ENCODE data around the gene RETN. TPM values are rescaled to one million over a fixed set of nuclear protein-coding genes. Genes with fewer than 3 reads are reported as not detected.

Gene RETN
- polyA plus RNA-seq (2012; rRNA removed) = not detected in 2 replicates
- polyA plus RNA-seq (2012; cell fraction: cytosol; rRNA removed) = not detected in 2 replicates
- not detected in 2 replicates for polyA plus RNA-seq (2012; cell fraction: nucleus; rRNA removed)

- Histone ChIP-seq H3K4me2 (no peak within 1 kb of the TSS), H3K36me3 (replicated peaks in 1 of 2; ENCODE audit: control insufficient read depth in 1 of 2, insufficient read depth in 2 of 2, low read length in 1 of 2) (no peaks in the 10 kb centered on the region), H3K9me3 (no peaks in the 10 kb centered on the region), H3K4me3 (ENCODE audit: low read depth in 2 of 2, low read length in 1 of 2) (no peak within 1 kb of the TSS), H3K27ac (ENCODE audit: low read depth in 2 of 2, low read length in 1 of 2) (no peak within 1 kb of the TSS), H3K4me1 (ENCODE audit: control insufficient read depth in 1 of 2, insufficient read depth in 2 of 2, low read depth in 1 of 2, low read length in 1 of 2) (no peaks in the 10 kb centered on the region), H3K9ac (no peak within 1 kb of the TSS), H3K27me3 (ENCODE audit: insufficient read depth) (peaks cover 66% of the 10 kb centered on the region), H4K20me1 (ENCODE audit: insufficient read depth) (no peaks in the 10 kb centered on the region), H2AFZ (ENCODE audit: low read depth) (no peak within 1 kb of the TSS), H3K79me2 (ENCODE audit: insufficient read depth) (no peaks in the 10 kb centered on the region), H3F3A (replicated peaks; ENCODE audit: insufficient read depth) (no peaks in the 10 kb centered on the region), H3K9me2 (no peaks in the 10 kb centered on the region)
- ChIA-PET CTCF (interaction anchor here (0.6 to 4.3 kb wide), 6 partner anchors 12 to 315 kb away, joined by 3 to 16 read pairs (median 6); partner anchors contain the start of gene TRAPPC5), POLR2A (no interaction called here)
- no peak for TF ChIP-seq NFIC (IDR thresholded peaks at IDR 0.05; ENCODE audit: borderline replicate concordance)
- no peak for TF ChIP-seq CTCF (IDR thresholded peaks at IDR 0.05)
- no peak for TF ChIP-seq RFX5 (IDR thresholded peaks at IDR 0.05; ENCODE audit: low read length)
- no peak for TF ChIP-seq EZH2phosphoT487 (IDR thresholded peaks at IDR 0.05; ENCODE audit: borderline replicate concordance, low read depth)
- TF ChIP-seq YY1 (IDR thresholded peaks at IDR 0.05; ENCODE audit: low read depth) = no peak
- TF ChIP-seq GATA2 (CRISPR knock-in tag; IDR thresholded peaks at IDR 0.05) = no peak
- TF ChIP-seq FOXM1 (IDR thresholded peaks at IDR 0.05; ENCODE audit: low read depth) = no peak
- no peak for TF ChIP-seq JUND (IDR thresholded peaks at IDR 0.05)
- TF ChIP-seq MAX (IDR thresholded peaks at IDR 0.05; ENCODE audit: low read depth) = no peak
- TF ChIP-seq SIN3A (IDR thresholded peaks at IDR 0.05; ENCODE audit: borderline replicate concordance, low read depth, low read length) = no peak
- TF ChIP-seq EP300 (IDR thresholded peaks at IDR 0.05; ENCODE audit: borderline replicate concordance in 1 of 2, low read depth in 1 of 2, low read length in 1 of 2) = no peak
- no peak for TF ChIP-seq TAF1 (IDR thresholded peaks at IDR 0.05; ENCODE audit: borderline replicate concordance, low read depth, low read length)
- no peak for TF ChIP-seq CHD2 (IDR thresholded peaks at IDR 0.05; ENCODE audit: low read length, partially characterized antibody)
- no peak for TF ChIP-seq RAD21 (IDR thresholded peaks at IDR 0.05; ENCODE audit: low read length)
- TF ChIP-seq USF2 (IDR thresholded peaks at IDR 0.05; ENCODE audit: borderline replicate concordance, low read depth, low read length) = no peak
- TF ChIP-seq ZBTB33 (IDR thresholded peaks at IDR 0.05; ENCODE audit: borderline replicate concordance, low read depth) = no peak
- TF ChIP-seq ELF1 (IDR thresholded peaks at IDR 0.05) = no peak
- no peak for TF ChIP-seq GABPA (IDR thresholded peaks at IDR 0.05; ENCODE audit: low read depth)
- no peak for TF ChIP-seq POLR2AphosphoS5 (IDR thresholded peaks at IDR 0.05; ENCODE audit: low read depth, low read length)
- WGBS (ENCODE audit: low lambda C conversion rate) = 40% methylated on average over 5 of the region's 9 CpGs
- no peak for DNase-seq
These were observed at the start of gene RETN for GRCh38 chr19:7668842-7669241. Gene RETN (plus strand): TSS chr19:7669049. CDS start chr19:7669327, 278 bp downstream.

Measured in SK-N-SH (cell line).